WTC11 (cell line): Measurements from ENCODE around the gene CHRM5. TPM values are rescaled to one million over a fixed set of nuclear protein-coding genes. Genes with fewer than 3 reads are reported as not detected.

Experiments
- ATAC-seq: fragments of 200-7000 bp; cut with Tn5 transposase; 2 replicates; pipeline ENCODE4 v1.10.0; 2021; ENCODE audit warnings: mild to moderate bottlenecking, moderate library complexity
- CTCF ChIA-PET: fragments of 300-600 bp; sonication (Branson Sonifier 250); formaldehyde crosslinking; loops from one replicate; lab custom pipeline; 2021; ENCODE audit warnings: antibody characterized with exemption; lab: Charles Lee
- POLR2A ChIA-PET: fragments of 350-600 bp; sonication (Branson Sonifier 250); formaldehyde crosslinking; loops from one replicate; lab custom pipeline; 2021; ENCODE audit warnings: antibody characterized with exemption; lab: Charles Lee
- DNase-seq: peaks from one replicate; pipeline ENCODE4 v3.0.0; 2021; ENCODE audit warnings: low spot score
- H3K27ac Mint-ChIP-seq: 2 replicates; pipeline ENCODE4 v1.8.0; 2021; ENCODE audit warnings: mixed read lengths
- H3K27me3 Mint-ChIP-seq: 2 replicates; pipeline ENCODE4 v1.8.0; 2021; ENCODE audit warnings: low read depth, mild to moderate bottlenecking, moderate library complexity, mixed read lengths
- H3K36me3 Mint-ChIP-seq: 2 replicates; pipeline ENCODE4 v1.8.0; 2021; ENCODE audit warnings: mixed read lengths
- H3K4me1 Mint-ChIP-seq: 2 replicates; pipeline ENCODE4 v1.8.0; 2022; ENCODE audit warnings: mixed read lengths
- H3K4me3 Mint-ChIP-seq: 2 replicates; pipeline ENCODE4 v1.8.0; 2021; ENCODE audit warnings: mild to moderate bottlenecking, moderate library complexity, mixed read lengths
- H3K9me3 Mint-ChIP-seq: 2 replicates; pipeline ENCODE4 v1.8.0; 2021; ENCODE audit warnings: mixed read lengths
- CREM ChIP-seq: sonication (generic); formaldehyde crosslinking; IDR thresholded peaks from 2 replicates; pipeline ENCODE4 v1.8.1; 2022; ENCODE audit warnings: mild to moderate bottlenecking, missing genetic modification reagents, moderate library complexity
- E2F5 ChIP-seq: sonication (generic); formaldehyde crosslinking; IDR thresholded peaks from 2 replicates; pipeline ENCODE4 v1.8.1; 2022; ENCODE audit warnings: mild to moderate bottlenecking, moderate library complexity, missing genetic modification reagents
- EMX1 ChIP-seq: fragments of 250-450 bp; sonication (Bioruptor Pico); IDR thresholded peaks from 2 replicates; pipeline ENCODE4 v1.8.0; 2021; ENCODE audit warnings: mild to moderate bottlenecking
- ERG ChIP-seq: fragments of 250-450 bp; sonication (Bioruptor Pico); IDR thresholded peaks from 2 replicates; pipeline ENCODE4 v1.8.0; 2021; ENCODE audit warnings: mild to moderate bottlenecking
- FOXJ3 ChIP-seq: sonication (generic); formaldehyde crosslinking; IDR thresholded peaks from 2 replicates; pipeline ENCODE4 v1.9.0; 2021; ENCODE audit warnings: missing genetic modification reagents, mild to moderate bottlenecking, borderline replicate concordance
- GABPB1 ChIP-seq: sonication (generic); formaldehyde crosslinking; IDR thresholded peaks from 2 replicates; pipeline ENCODE4 v1.8.1; 2023; ENCODE audit warnings: mild to moderate bottlenecking, missing genetic modification reagents
- GRHL2 ChIP-seq: fragments of 250-450 bp; sonication (Bioruptor Pico); IDR thresholded peaks from 2 replicates; pipeline ENCODE4 v1.8.0; 2022; ENCODE audit warnings: mild to moderate bottlenecking, moderate library complexity; ENCODE audit not compliant: insufficient replicate concordance, severe bottlenecking
- GTF2I ChIP-seq: fragments of 250-450 bp; sonication (Bioruptor Pico); conservative IDR thresholded peaks from 2 replicates; pipeline ENCODE4 v1.4.0; 2021; ENCODE audit warnings: mild to moderate bottlenecking
- MLX ChIP-seq: sonication (generic); formaldehyde crosslinking; IDR thresholded peaks from 2 replicates; pipeline ENCODE4 v1.8.1; 2023; ENCODE audit warnings: mild to moderate bottlenecking, missing genetic modification reagents, moderate library complexity
- MXD4 ChIP-seq: fragments of 250-450 bp; sonication (Bioruptor Pico); IDR thresholded peaks from 2 replicates; pipeline ENCODE4 v1.8.0; 2021; ENCODE audit warnings: mild to moderate bottlenecking, moderate library complexity, borderline replicate concordance
- MYBL2 ChIP-seq: sonication (generic); formaldehyde crosslinking; IDR thresholded peaks from 2 replicates; pipeline ENCODE4 v1.8.1; 2023; ENCODE audit warnings: mild to moderate bottlenecking, moderate library complexity, missing genetic modification reagents
- NFE2L1 ChIP-seq: sonication (generic); formaldehyde crosslinking; IDR thresholded peaks from 2 replicates; pipeline ENCODE4 v1.8.1; 2023; ENCODE audit warnings: missing genetic modification reagents
- NFYB ChIP-seq: sonication (generic); formaldehyde crosslinking; conservative IDR thresholded peaks from 2 replicates; pipeline ENCODE4 v1.8.0; 2022; ENCODE audit warnings: low read depth, missing genetic modification reagents
- OVOL2 ChIP-seq: fragments of 250-450 bp; sonication (Bioruptor Pico); IDR thresholded peaks from 2 replicates; pipeline ENCODE4 v1.9.0; 2021; ENCODE audit warnings: mild to moderate bottlenecking, borderline replicate concordance
- RORB ChIP-seq: fragments of 250-450 bp; sonication (Bioruptor Pico); IDR thresholded peaks from 2 replicates; pipeline ENCODE4 v1.9.0; 2021; ENCODE audit warnings: mild to moderate bottlenecking
- SMAD3 ChIP-seq: sonication (generic); formaldehyde crosslinking; IDR thresholded peaks from 2 replicates; pipeline ENCODE4 v1.8.0; 2022; ENCODE audit warnings: missing genetic modification reagents, mild to moderate bottlenecking, borderline replicate concordance
- SOX15 ChIP-seq: fragments of 250-450 bp; sonication (Bioruptor Pico); IDR thresholded peaks from 2 replicates; pipeline ENCODE4 v1.9.0; 2021; ENCODE audit warnings: mild to moderate bottlenecking
- SP1 ChIP-seq: sonication (generic); formaldehyde crosslinking; conservative IDR thresholded peaks from 2 replicates; pipeline ENCODE4 v1.8.1; 2022; ENCODE audit warnings: missing genetic modification reagents
- TCF7 ChIP-seq: sonication (generic); formaldehyde crosslinking; IDR thresholded peaks from 2 replicates; pipeline ENCODE4 v1.8.0; 2022; ENCODE audit warnings: mild to moderate bottlenecking, low read depth, missing genetic modification reagents, moderate library complexity
- USF2 ChIP-seq: sonication (generic); formaldehyde crosslinking; IDR thresholded peaks from 2 replicates; pipeline ENCODE4 v1.8.1; 2023; ENCODE audit warnings: mild to moderate bottlenecking, missing genetic modification reagents, moderate library complexity
- ZBTB43 ChIP-seq: sonication (generic); formaldehyde crosslinking; IDR thresholded peaks from 2 replicates; pipeline ENCODE4 v1.8.1; 2023; ENCODE audit warnings: mild to moderate bottlenecking, missing genetic modification reagents
- ZMAT4 ChIP-seq: fragments of 250-450 bp; sonication (Bioruptor Pico); IDR thresholded peaks from 2 replicates; pipeline ENCODE4 v1.9.0; 2021; ENCODE audit warnings: mild to moderate bottlenecking
- ZNF138 ChIP-seq: sonication (generic); formaldehyde crosslinking; conservative IDR thresholded peaks from 2 replicates; pipeline ENCODE4 v1.8.1; 2022; ENCODE audit warnings: mild to moderate bottlenecking, moderate library complexity, missing genetic modification reagents
- ZNF219 ChIP-seq: sonication (generic); formaldehyde crosslinking; IDR thresholded peaks from 2 replicates; pipeline ENCODE4 v1.8.0; 2023; ENCODE audit warnings: missing genetic modification reagents, mild to moderate bottlenecking, borderline replicate concordance
- ZNF232 ChIP-seq: sonication (generic); formaldehyde crosslinking; IDR thresholded peaks from 2 replicates; pipeline ENCODE4 v1.8.0; 2022; ENCODE audit warnings: mild to moderate bottlenecking, missing genetic modification reagents
- ZNF263 ChIP-seq: sonication (generic); formaldehyde crosslinking; IDR thresholded peaks from 2 replicates; pipeline ENCODE4 v1.8.1; 2022; ENCODE audit warnings: low read depth, mild to moderate bottlenecking, moderate library complexity, missing genetic modification reagents
- ZNF416 ChIP-seq: fragments of 250-450 bp; sonication (Bioruptor Pico); IDR thresholded peaks from 2 replicates; pipeline ENCODE4 v1.9.0; 2021; ENCODE audit warnings: mild to moderate bottlenecking, inconsistent platforms
- total RNA-seq: library from RNA; stranded (reverse); gene quantifications from 3 replicates; pipeline ENCODE4 v1.2.3, GENCODE V29; 2021
- TF ChIP-seq, protein P1 (sequence below): fragments of 250-450 bp; sonication (Bioruptor Pico); IDR thresholded peaks from 2 replicates; pipeline ENCODE4 v2.1.2; 2022; ENCODE audit warnings: mild to moderate bottlenecking, moderate library complexity
- TF ChIP-seq, protein P2 (sequence below): sonication (generic); formaldehyde crosslinking; IDR thresholded peaks from 2 replicates; pipeline ENCODE4 v1.8.0; 2022; ENCODE audit warnings: mild to moderate bottlenecking, missing genetic modification reagents

CHRM5 gene
- total RNA-seq, 1 experiment from 2014 or later, result not detected

- POLR2A ChIA-PET, result no interaction called here
- CTCF ChIA-PET, result no interaction called here
- Mint-ChIP-seq H3K9me3 (peaks cover 13% of the 10 kb centered on the region), H3K4me3 (no peak overlapping the region), H3K27me3 (peaks cover 7% of the 10 kb centered on the region), H3K4me1 (no peaks in the 10 kb centered on the region), H3K36me3 (no peaks in the 10 kb centered on the region), H3K27ac (no peak overlapping the region)
- ATAC-seq, result no peak
- DNase-seq, result no peak
- no peak for TF ChIP-seq MLX
- TF ChIP-seq GABPB1 (CRISPR knock-in tag), result no peak
- no peak for TF ChIP-seq E2F5 (CRISPR knock-in tag)
- no peak for TF ChIP-seq CREM (CRISPR knock-in tag)
- no peak for TF ChIP-seq ZNF232
- TF ChIP-seq, protein P1, sequence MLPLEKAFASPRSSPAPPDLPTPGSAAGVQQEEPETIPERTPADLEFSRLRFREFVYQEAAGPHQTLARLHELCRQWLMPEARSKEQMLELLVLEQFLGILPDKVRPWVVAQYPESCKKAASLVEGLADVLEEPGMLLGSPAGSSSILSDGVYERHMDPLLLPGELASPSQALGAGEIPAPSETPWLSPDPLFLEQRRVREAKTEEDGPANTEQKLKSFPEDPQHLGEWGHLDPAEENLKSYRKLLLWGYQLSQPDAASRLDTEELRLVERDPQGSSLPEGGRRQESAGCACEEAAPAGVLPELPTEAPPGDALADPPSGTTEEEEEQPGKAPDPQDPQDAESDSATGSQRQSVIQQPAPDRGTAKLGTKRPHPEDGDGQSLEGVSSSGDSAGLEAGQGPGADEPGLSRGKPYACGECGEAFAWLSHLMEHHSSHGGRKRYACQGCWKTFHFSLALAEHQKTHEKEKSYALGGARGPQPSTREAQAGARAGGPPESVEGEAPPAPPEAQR (CRISPR knock-in tag), result no peak
- TF ChIP-seq OVOL2 (CRISPR knock-in tag), result no peak
- no peak for TF ChIP-seq MYBL2 (CRISPR knock-in tag)
- TF ChIP-seq NFYB (CRISPR knock-in tag), result no peak
- TF ChIP-seq, protein P2, sequence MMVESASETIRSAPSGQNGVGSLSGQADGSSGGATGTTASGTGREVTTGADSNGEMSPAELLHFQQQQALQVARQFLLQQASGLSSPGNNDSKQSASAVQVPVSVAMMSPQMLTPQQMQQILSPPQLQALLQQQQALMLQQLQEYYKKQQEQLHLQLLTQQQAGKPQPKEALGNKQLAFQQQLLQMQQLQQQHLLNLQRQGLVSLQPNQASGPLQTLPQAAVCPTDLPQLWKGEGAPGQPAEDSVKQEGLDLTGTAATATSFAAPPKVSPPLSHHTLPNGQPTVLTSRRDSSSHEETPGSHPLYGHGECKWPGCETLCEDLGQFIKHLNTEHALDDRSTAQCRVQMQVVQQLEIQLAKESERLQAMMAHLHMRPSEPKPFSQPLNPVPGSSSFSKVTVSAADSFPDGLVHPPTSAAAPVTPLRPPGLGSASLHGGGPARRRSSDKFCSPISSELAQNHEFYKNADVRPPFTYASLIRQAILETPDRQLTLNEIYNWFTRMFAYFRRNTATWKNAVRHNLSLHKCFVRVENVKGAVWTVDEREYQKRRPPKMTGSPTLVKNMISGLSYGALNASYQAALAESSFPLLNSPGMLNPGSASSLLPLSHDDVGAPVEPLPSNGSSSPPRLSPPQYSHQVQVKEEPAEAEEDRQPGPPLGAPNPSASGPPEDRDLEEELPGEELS (CRISPR knock-in tag), result no peak
- no peak for TF ChIP-seq ZNF263
- no peak for TF ChIP-seq EMX1
- TF ChIP-seq ERG (CRISPR knock-in tag), result no peak
- TF ChIP-seq USF2 (CRISPR knock-in tag), result no peak
- TF ChIP-seq ZNF416 (CRISPR knock-in tag), result no peak
- no peak for TF ChIP-seq GTF2I (CRISPR knock-in tag)
- no peak for TF ChIP-seq ZBTB43
- TF ChIP-seq ZMAT4 (CRISPR knock-in tag), result no peak
Measured at GRCh38 chr15:34056911-34057310, 88.6 kb downstream of the CHRM5 start.

DNA sequence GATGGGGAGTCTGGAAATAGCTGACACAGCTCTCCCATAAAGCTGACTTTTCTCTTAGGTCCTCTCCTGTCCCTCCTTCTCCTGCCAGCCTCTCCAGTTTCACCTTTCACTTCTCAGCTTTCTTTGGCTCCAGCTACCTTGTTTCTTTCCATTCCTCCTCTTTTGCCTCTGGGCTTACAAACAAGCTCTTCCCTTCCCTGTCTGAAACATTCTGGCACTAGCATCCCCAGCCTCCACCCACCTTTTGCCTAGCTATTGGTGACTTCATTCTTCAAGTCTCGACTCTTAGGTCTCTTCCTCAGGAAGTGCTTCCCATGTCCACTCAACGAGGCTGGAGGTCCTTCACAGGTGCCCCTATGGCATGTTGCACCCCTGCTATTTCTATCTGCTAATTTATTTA lies 91.2 kb downstream of the CHRM5 start:
- POLR2A ChIA-PET, result no interaction called here
- Mint-ChIP-seq H3K9me3 (peaks cover under 1% of the 10 kb centered on the region), H3K27me3 (no peaks in the 10 kb centered on the region; the same call in 1 of the 2 replicates), H3K27ac (no peak overlapping the region), H3K36me3 (no peaks in the 10 kb centered on the region), H3K4me1 (no peaks in the 10 kb centered on the region), H3K4me3 (no peak overlapping the region)
- DNase-seq (no peak), ATAC-seq (no peak)
- no peak for TF ChIP-seq SOX15 (CRISPR knock-in tag)
- no peak for TF ChIP-seq TCF7 (CRISPR knock-in tag)
- TF ChIP-seq SMAD3 (CRISPR knock-in tag), result no peak
- TF ChIP-seq MXD4 (CRISPR knock-in tag), result no peak
- no peak for TF ChIP-seq ZNF219
- no peak for TF ChIP-seq GRHL2 (CRISPR knock-in tag)
- TF ChIP-seq E2F5 (CRISPR knock-in tag), result no peak
- TF ChIP-seq NFE2L1 (CRISPR knock-in tag), result no peak
- no peak for TF ChIP-seq RORB (CRISPR knock-in tag)
- TF ChIP-seq SP1 (CRISPR knock-in tag), result no peak
- TF ChIP-seq ZNF138 (CRISPR knock-in tag), result no peak
- TF ChIP-seq FOXJ3 (CRISPR knock-in tag), result no peak
- CTCF ChIA-PET, result no interaction called here
